ENCODE data around the gene MYH15. TPM values are rescaled to one million over a fixed set of nuclear protein-coding genes. Genes with fewer than 3 reads are reported as not detected.

The MYH15 gene
- total RNA-seq, 3 donors from 2014 or later, result 0.28 to 0.46 (median 0.46) TPM

GRCh38 chr3:108438542-108438941 is 71.9 kb downstream of the MYH15 start:
- Histone ChIP-seq H3K9me3 (no peaks in the 10 kb centered on the region), H3K4me3 (no peak overlapping the region), H3K4me1 (ENCODE audit: low read depth) (peaks cover 6% of the 10 kb centered on the region), H3K36me3 (ENCODE audit: low read depth) (no peaks in the 10 kb centered on the region)
- TF ChIP-seq CTCF (IDR thresholded peaks at IDR 0.05), result no peak
- DNase-seq (peak in 1 of 3 donors; percentile 21), ATAC-seq (peak; percentile 93)
- intact Hi-C loops (cut with DNase I, micrococcal nuclease), result no loop called here

GRCh38 chr3:108437439-108437838 is 73.0 kb downstream of the MYH15 start:
- no peak overlapping the region for H3K4me3 ChIP-seq
- DNase-seq (peak; percentile 63 to 87 (median 73)), ATAC-seq (peak; percentile 81)
- H3K36me3 ChIP-seq (ENCODE audit: low read depth), result no peaks in the 10 kb centered on the region
- peaks cover 6% of the 10 kb centered on the region for H3K4me1 ChIP-seq (ENCODE audit: low read depth)
- intact Hi-C loops (cut with DNase I, micrococcal nuclease), result no loop called here
- TF ChIP-seq CTCF (IDR thresholded peaks at IDR 0.05), result no peak
- peaks cover 8% of the 10 kb centered on the region for H3K9me3 ChIP-seq

GRCh38 chr3:108433928-108434327 is 76.5 kb downstream of the MYH15 start:
- intact Hi-C loops (cut with DNase I, micrococcal nuclease), result no loop called here
- H3K36me3 ChIP-seq (ENCODE audit: low read depth), result no peaks in the 10 kb centered on the region
- H3K9me3 ChIP-seq, result peaks cover 11% of the 10 kb centered on the region
- peaks cover 6% of the 10 kb centered on the region for H3K4me1 ChIP-seq (ENCODE audit: low read depth)
- TF ChIP-seq CTCF (IDR thresholded peaks at IDR 0.05), result no peak
- ATAC-seq (no peak), DNase-seq (no peak)
- H3K4me3 ChIP-seq, result no peak overlapping the region

GRCh38 chr3:108432431-108432830 is 78.0 kb downstream of the MYH15 start:
- DNase-seq, result no peak
- peaks cover 11% of the 10 kb centered on the region for H3K9me3 ChIP-seq
- no peak overlapping the region for H3K4me3 ChIP-seq
- intact Hi-C loops (cut with DNase I, micrococcal nuclease), result no loop called here
- no peak for TF ChIP-seq CTCF (IDR thresholded peaks at IDR 0.05)
- no peak for ATAC-seq
- H3K4me1 ChIP-seq (ENCODE audit: low read depth), result no peaks in the 10 kb centered on the region
- no peaks in the 10 kb centered on the region for H3K36me3 ChIP-seq (ENCODE audit: low read depth)

- ATAC-seq, result no peak
- no peak for TF ChIP-seq CTCF (IDR thresholded peaks at IDR 0.05)
- H3K9me3 ChIP-seq, result peaks cover 11% of the 10 kb centered on the region
Measured at GRCh38 chr3:108430540-108430939, 79.9 kb downstream of the MYH15 start.

GRCh38 chr3:108428586-108428985 is 81.8 kb downstream of the MYH15 start:
- ATAC-seq (no peak), DNase-seq (no peak)
- intact Hi-C loops (cut with DNase I, micrococcal nuclease), result no loop called here
- TF ChIP-seq CTCF (IDR thresholded peaks at IDR 0.05), result no peak
- H3K4me3 ChIP-seq, result no peak overlapping the region
- H3K4me1 ChIP-seq (ENCODE audit: low read depth), result peaks cover 2% of the 10 kb centered on the region
- peaks cover 11% of the 10 kb centered on the region for H3K9me3 ChIP-seq
- no peaks in the 10 kb centered on the region for H3K36me3 ChIP-seq (ENCODE audit: low read depth)

More at GRCh38 chr3:108430540-108430939, 79.9 kb downstream of the MYH15 start:
- no peak for DNase-seq
- Histone ChIP-seq H3K4me1 (ENCODE audit: low read depth) (peaks cover 1% of the 10 kb centered on the region), H3K4me3 (no peak overlapping the region), H3K36me3 (ENCODE audit: low read depth) (no peaks in the 10 kb centered on the region)
- intact Hi-C loops (cut with DNase I, micrococcal nuclease), result no loop called here
